Measurements from ENCODE around the gene NCK2.

Gene NCK2

GRCh38 chr2:105859694-105859951 is 114.9 kb downstream of the NCK2 start:
- Histone ChIP-seq H3K4me3 (ENCODE audit: low read length) (no peak overlapping the region), H3K9ac (ENCODE audit: low read length) (no peak overlapping the region), H3K27me3 (ENCODE audit: control insufficient read depth, insufficient read depth, low read length) (no peaks in the 10 kb centered on the region), H3K36me3 (ENCODE audit: control insufficient read depth, insufficient read depth, low read length) (peaks cover 3% of the 10 kb centered on the region), H3K4me1 (ENCODE audit: control insufficient read depth, insufficient read depth, low read length) (peaks cover 2% of the 10 kb centered on the region), H3K27ac (ENCODE audit: low read depth, low read length) (no peak overlapping the region)

DNA sequence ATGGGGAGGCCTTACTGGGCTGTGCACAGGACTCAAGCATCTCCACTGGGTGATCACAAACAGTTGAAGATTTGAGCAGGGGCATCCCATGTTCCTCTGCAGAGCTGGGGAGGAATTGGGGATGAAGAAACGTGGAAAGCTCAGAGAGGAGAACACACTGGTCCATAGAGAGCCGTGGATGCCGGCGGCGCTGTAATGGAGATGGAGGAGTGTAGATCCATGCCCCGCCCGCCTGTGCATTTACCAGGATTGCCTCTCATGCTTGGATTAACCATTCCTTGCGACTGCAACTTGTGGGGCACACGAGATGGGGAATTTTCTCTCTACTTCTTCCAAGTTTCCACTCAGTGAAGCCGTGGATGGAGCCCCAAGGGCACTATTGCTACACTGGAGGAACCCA is 115.9 kb downstream of the NCK2 start:
- Histone ChIP-seq H3K9ac (ENCODE audit: low read length) (no peak overlapping the region), H3K4me1 (ENCODE audit: control insufficient read depth, insufficient read depth, low read length) (no peaks in the 10 kb centered on the region), H3K36me3 (ENCODE audit: control insufficient read depth, insufficient read depth, low read length) (no peaks in the 10 kb centered on the region), H3K27ac (ENCODE audit: low read depth, low read length) (no peak overlapping the region), H3K4me3 (ENCODE audit: low read length) (no peak overlapping the region), H3K27me3 (ENCODE audit: control insufficient read depth, insufficient read depth, low read length) (no peaks in the 10 kb centered on the region)

DNA sequence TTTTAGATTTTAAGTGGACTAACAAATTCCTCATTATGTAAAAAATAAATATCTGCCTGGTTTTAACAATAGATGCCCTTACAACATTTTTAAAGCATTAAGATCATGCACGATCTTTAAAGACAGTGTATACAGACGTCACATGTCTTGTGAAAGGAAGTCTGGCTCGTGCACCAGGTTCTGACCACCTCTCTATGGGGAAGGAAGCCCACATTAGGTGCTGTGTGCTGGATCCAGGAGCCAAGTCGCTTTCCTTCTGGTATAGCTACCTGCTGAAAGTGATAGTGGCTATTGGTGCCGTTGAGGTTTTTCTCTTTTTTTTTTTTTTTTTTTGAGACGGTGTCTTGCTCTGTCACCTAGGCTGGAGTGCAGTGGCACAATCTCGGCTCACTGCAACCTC is 116.5 kb downstream of the NCK2 start:
- no peak overlapping the region for H3K9ac ChIP-seq (ENCODE audit: low read length)
- no peaks in the 10 kb centered on the region for H3K4me1 ChIP-seq (ENCODE audit: control insufficient read depth, insufficient read depth, low read length)
- H3K27ac ChIP-seq (ENCODE audit: low read depth, low read length) = no peak overlapping the region
- no peaks in the 10 kb centered on the region for H3K27me3 ChIP-seq (ENCODE audit: control insufficient read depth, insufficient read depth, low read length)
- H3K4me3 ChIP-seq (ENCODE audit: low read length) = no peak overlapping the region
- no peaks in the 10 kb centered on the region for H3K36me3 ChIP-seq (ENCODE audit: control insufficient read depth, insufficient read depth, low read length)

GRCh38 chr2:105862843-105863242 is 118.1 kb downstream of the NCK2 start:
- H3K27ac ChIP-seq (ENCODE audit: low read depth, low read length) = no peak overlapping the region
- H3K27me3 ChIP-seq (ENCODE audit: control insufficient read depth, insufficient read depth, low read length) = no peaks in the 10 kb centered on the region

DNA sequence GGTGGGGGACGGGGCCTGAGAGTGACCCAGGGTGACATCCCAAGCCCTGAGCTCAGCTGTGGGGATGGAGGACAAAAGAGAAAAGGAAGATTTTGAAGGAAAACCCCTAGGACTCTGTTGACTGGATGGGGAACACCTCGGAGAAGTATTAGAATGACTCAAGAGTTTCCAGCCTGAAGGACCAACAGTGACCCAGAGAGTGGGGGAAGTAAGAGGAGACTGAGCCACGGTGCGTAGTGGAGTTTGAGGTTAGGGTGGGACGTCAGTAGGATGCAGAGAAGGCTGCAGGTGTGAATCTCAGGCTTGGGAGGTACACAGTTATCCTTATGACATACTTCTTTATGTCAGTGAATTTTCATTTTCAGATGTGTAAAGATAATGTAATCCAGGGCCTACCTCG is 119.5 kb downstream of the NCK2 start:
- H3K4me1 ChIP-seq (ENCODE audit: control insufficient read depth, insufficient read depth, low read length) = peaks cover 15% of the 10 kb centered on the region
- no peak overlapping the region for H3K27ac ChIP-seq (ENCODE audit: low read depth, low read length)
- no peak overlapping the region for H3K4me3 ChIP-seq (ENCODE audit: low read length)
- H3K36me3 ChIP-seq (ENCODE audit: control insufficient read depth, insufficient read depth, low read length) = no peaks in the 10 kb centered on the region
- H3K27me3 ChIP-seq (ENCODE audit: control insufficient read depth, insufficient read depth, low read length) = no peaks in the 10 kb centered on the region
- H3K9ac ChIP-seq (ENCODE audit: low read length) = no peak overlapping the region

More at GRCh38 chr2:105862843-105863242, 118.1 kb downstream of the NCK2 start:
- H3K4me3 ChIP-seq (ENCODE audit: low read length) = no peak overlapping the region
- no peaks in the 10 kb centered on the region for H3K36me3 ChIP-seq (ENCODE audit: control insufficient read depth, insufficient read depth, low read length)
- H3K9ac ChIP-seq (ENCODE audit: low read length) = no peak overlapping the region
- H3K4me1 ChIP-seq (ENCODE audit: control insufficient read depth, insufficient read depth, low read length) = peaks cover 13% of the 10 kb centered on the region

DNA sequence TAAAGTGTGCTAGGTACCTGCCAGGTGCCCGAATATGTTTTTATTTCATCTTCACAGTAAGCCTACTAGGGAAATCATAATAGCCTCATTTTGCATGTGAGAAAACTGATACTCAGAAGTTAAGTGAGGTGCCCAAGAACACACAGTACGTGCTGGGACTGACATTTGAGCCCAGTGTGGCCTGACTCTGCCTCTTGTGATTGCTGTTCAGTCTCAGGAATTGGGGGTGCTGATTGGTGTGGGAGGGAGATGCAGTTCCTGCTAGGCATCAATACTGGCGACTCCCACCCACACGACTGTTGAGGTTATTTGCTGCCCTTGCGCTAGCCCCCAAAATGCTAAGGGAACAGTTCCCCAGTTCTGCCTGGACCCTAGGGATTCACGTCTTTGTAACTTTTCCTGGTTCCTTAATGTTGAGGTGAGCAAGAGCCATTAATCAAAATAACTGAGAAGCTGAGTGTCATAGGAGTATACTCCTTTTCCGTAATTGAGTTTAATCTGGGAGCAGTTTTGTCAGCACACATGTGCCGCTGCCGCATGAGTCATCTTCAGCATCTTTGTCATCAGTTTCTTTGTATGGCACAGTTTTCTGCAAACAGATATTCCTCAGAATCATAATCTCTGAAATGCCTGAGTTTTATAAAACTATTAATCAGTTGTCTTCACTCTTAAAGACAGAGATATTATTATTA is 120.7 kb downstream of the NCK2 start:
- peaks cover 15% of the 10 kb centered on the region for H3K4me1 ChIP-seq (ENCODE audit: control insufficient read depth, insufficient read depth, low read length)
- no peak overlapping the region for H3K4me3 ChIP-seq (ENCODE audit: low read length)
- H3K9ac ChIP-seq (ENCODE audit: low read length) = no peak overlapping the region
- no peaks in the 10 kb centered on the region for H3K36me3 ChIP-seq (ENCODE audit: control insufficient read depth, insufficient read depth, low read length)
- no peak overlapping the region for H3K27ac ChIP-seq (ENCODE audit: low read depth, low read length)
- no peaks in the 10 kb centered on the region for H3K27me3 ChIP-seq (ENCODE audit: control insufficient read depth, insufficient read depth, low read length)

DNA sequence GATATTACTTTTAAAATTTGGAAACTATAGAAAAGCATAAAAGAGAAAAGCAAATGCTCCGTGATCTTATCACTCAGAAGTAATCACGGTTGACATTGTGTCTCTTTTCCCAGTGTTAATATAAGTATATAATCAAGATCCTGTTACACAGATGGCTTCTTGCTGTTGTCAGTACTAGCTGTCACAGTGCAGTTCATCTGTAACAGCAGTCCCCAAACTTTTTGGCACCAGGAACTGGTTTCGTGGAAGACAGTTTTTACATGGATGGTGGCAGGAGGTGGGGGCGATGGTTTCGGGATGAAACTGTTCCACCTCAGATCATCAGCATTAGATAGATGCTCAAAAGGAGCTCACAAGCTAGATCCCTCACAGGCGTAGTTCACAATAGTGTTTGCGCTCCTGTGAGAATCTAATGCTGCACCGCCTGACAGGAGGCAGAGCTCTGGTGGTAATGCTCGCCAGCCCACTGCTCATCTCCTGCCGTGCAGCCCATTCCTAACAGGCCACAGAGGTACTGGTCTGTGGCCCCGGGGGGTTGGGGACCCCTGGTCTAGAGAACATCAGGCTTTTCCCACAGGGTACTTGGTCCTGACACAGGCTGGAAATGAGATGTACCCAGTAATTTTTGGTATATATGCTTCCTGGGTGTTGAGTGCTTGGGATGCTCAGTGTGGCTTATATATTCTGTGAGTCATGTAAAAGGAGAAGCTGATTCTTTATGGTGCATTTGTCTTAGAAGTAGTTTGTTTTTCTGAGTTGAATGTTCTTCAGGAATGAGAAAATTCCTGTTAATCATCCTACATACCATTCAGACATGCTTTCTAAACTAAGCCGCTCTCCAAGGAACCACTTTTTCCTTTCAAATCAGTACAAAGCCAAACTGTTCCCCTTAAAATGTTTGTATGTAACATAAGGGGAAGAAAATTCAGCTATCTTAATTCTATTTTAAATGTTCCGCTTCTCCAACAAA is 121.8 kb downstream of the NCK2 start:
- Histone ChIP-seq H3K36me3 (ENCODE audit: control insufficient read depth, insufficient read depth, low read length) (no peaks in the 10 kb centered on the region), H3K4me1 (ENCODE audit: control insufficient read depth, insufficient read depth, low read length) (peaks cover 15% of the 10 kb centered on the region), H3K9ac (ENCODE audit: low read length) (no peak overlapping the region), H3K27ac (ENCODE audit: low read depth, low read length) (no peak overlapping the region), H3K27me3 (ENCODE audit: control insufficient read depth, insufficient read depth, low read length) (no peaks in the 10 kb centered on the region), H3K4me3 (ENCODE audit: low read length) (no peak overlapping the region)

- Histone ChIP-seq H3K9ac (ENCODE audit: low read length) (no peak overlapping the region), H3K27me3 (ENCODE audit: control insufficient read depth, insufficient read depth, low read length) (no peaks in the 10 kb centered on the region), H3K36me3 (ENCODE audit: control insufficient read depth, insufficient read depth, low read length) (no peaks in the 10 kb centered on the region), H3K27ac (ENCODE audit: low read depth, low read length) (no peak overlapping the region), H3K4me1 (ENCODE audit: control insufficient read depth, insufficient read depth, low read length) (peaks cover 15% of the 10 kb centered on the region), H3K4me3 (ENCODE audit: low read length) (no peak overlapping the region)
Measured at GRCh38 chr2:105867587-105867986, 122.9 kb downstream of the NCK2 start.

- Histone ChIP-seq H3K4me3 (ENCODE audit: low read length) (no peak overlapping the region), H3K9ac (ENCODE audit: low read length) (no peak overlapping the region), H3K27me3 (ENCODE audit: control insufficient read depth, insufficient read depth, low read length) (no peaks in the 10 kb centered on the region), H3K27ac (ENCODE audit: low read depth, low read length) (no peak overlapping the region), H3K4me1 (ENCODE audit: control insufficient read depth, insufficient read depth, low read length) (peaks cover 15% of the 10 kb centered on the region), H3K36me3 (ENCODE audit: control insufficient read depth, insufficient read depth, low read length) (no peaks in the 10 kb centered on the region)
Measured at GRCh38 chr2:105868060-105868459, 123.3 kb downstream of the NCK2 start.

DNA sequence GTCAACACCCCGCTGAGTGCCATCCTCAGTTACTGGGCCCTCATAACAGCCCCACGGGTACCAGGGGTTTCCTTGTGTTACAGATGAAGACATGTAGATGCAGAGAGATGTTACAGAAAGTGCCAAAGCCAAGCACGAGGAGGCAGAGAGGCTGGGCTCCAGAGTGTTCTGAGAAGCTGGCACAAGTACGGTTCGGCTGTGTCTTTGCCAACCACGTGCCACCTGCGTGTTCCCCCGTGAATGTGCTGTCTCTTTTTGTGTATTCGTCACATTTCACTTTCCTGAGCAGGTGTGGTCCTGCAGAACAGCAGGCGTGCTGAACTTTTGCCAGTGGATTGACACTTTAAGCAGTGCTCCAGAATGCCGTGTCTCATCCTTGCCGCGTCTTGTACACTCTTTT is 124.6 kb downstream of the NCK2 start:
- H3K4me1 ChIP-seq (ENCODE audit: control insufficient read depth, insufficient read depth, low read length) = peaks cover 15% of the 10 kb centered on the region
- no peak overlapping the region for H3K4me3 ChIP-seq (ENCODE audit: low read length)
- H3K27ac ChIP-seq (ENCODE audit: low read depth, low read length) = no peak overlapping the region
- H3K9ac ChIP-seq (ENCODE audit: low read length) = no peak overlapping the region
- no peaks in the 10 kb centered on the region for H3K27me3 ChIP-seq (ENCODE audit: control insufficient read depth, insufficient read depth, low read length)
- no peaks in the 10 kb centered on the region for H3K36me3 ChIP-seq (ENCODE audit: control insufficient read depth, insufficient read depth, low read length)

DNA sequence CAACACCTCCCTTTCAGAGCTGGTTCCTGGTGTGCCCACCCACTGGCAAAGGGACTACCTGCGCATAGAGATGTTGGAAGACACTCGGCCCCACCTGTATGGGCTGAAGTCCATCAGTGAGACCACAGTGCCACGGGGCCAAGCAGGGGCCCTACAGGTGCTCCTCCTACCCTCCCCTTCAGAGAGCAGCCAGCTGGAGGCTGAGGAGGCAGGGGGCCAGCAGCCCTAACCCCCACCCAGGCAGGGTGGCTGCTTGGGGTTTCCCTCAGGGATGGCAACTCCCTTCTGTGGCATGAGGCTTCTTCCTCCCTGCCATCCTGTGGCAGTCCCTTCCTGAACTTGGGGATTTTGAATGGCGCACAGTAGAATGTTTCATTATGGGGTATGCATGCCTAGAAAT is 125.3 kb downstream of the NCK2 start:
- no peak overlapping the region for H3K27ac ChIP-seq (ENCODE audit: low read depth, low read length)
- H3K4me1 ChIP-seq (ENCODE audit: control insufficient read depth, insufficient read depth, low read length) = peaks cover 15% of the 10 kb centered on the region
- no peak overlapping the region for H3K9ac ChIP-seq (ENCODE audit: low read length)
- H3K4me3 ChIP-seq (ENCODE audit: low read length) = no peak overlapping the region
- H3K36me3 ChIP-seq (ENCODE audit: control insufficient read depth, insufficient read depth, low read length) = no peaks in the 10 kb centered on the region
- H3K27me3 ChIP-seq (ENCODE audit: control insufficient read depth, insufficient read depth, low read length) = no peaks in the 10 kb centered on the region

DNA sequence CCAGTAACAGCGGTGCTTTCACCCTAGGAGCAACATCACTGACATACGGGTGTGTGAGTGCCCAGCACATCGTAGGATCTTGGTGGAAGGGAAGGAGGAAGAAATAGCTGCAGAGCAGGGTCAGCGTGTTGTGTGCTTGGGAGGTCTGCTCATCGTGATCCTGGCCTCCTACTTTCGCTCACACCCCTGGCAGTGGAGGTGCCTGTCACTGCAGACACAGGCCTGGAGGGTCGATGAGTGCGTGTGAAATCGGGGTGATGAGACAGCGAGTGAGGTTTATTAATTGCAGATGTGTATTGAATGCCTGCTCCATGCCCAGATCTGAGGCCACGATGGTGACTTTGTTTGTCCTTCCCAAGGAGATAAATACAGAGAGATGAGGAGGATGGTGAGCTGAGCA is 126.1 kb downstream of the NCK2 start:
- no peak overlapping the region for H3K4me3 ChIP-seq (ENCODE audit: low read length)
- no peak overlapping the region for H3K27ac ChIP-seq (ENCODE audit: low read depth, low read length)
- no peaks in the 10 kb centered on the region for H3K36me3 ChIP-seq (ENCODE audit: control insufficient read depth, insufficient read depth, low read length)
- no peaks in the 10 kb centered on the region for H3K27me3 ChIP-seq (ENCODE audit: control insufficient read depth, insufficient read depth, low read length)
- H3K9ac ChIP-seq (ENCODE audit: low read length) = no peak overlapping the region
- peaks cover 15% of the 10 kb centered on the region for H3K4me1 ChIP-seq (ENCODE audit: control insufficient read depth, insufficient read depth, low read length)

Data from rectal smooth muscle tissue (tissue), 1 donor.